Hepatocyte (in vitro differentiated cells): ENCODE data around the gene ZNF341. TPM values are rescaled to one million over a fixed set of nuclear protein-coding genes. Genes with fewer than 3 reads are reported as not detected.

Experiments used
- DNase-seq: peaks from one replicate; pipeline ENCODE4 v3.0.0-alpha.2; 2016; ENCODE audit warnings: low spot score
- H2AFZ ChIP-seq: fragments of 200-600 bp; sonication (generic); 2 replicates; pipeline ENCODE4 v1.6.0; 2016; ENCODE audit warnings: antibody characterized with exemption, mild to moderate bottlenecking
- H3K27ac ChIP-seq: fragments of 200-600 bp; sonication (generic); 2 replicates; pipeline ENCODE4 v1.5.1; 2016; ENCODE audit warnings: mild to moderate bottlenecking
- H3K27me3 ChIP-seq: fragments of 200-600 bp; sonication (generic); 2 replicates; pipeline ENCODE4 v1.6.1; 2016
- H3K36me3 ChIP-seq: fragments of 200-600 bp; sonication (generic); replicated peaks from 2 replicates; pipeline ENCODE4 v1.5.1; 2016; ENCODE audit warnings: low read depth; ENCODE audit not compliant: insufficient read depth
- H3K4me1 ChIP-seq: fragments of 200-600 bp; sonication (generic); 2 replicates; pipeline ENCODE4 v1.5.1; 2016; ENCODE audit warnings: mild to moderate bottlenecking, moderate library complexity; ENCODE audit not compliant: insufficient read depth
- H3K4me2 ChIP-seq: fragments of 200-600 bp; sonication (generic); 2 replicates; pipeline ENCODE4 v1.6.0; 2016
- H3K4me3 ChIP-seq: fragments of 200-600 bp; sonication (generic); 2 replicates; pipeline ENCODE4 v1.5.1; 2016; ENCODE audit warnings: mild to moderate bottlenecking
- H3K79me2 ChIP-seq: fragments of 200-600 bp; sonication (generic); 2 replicates; pipeline ENCODE4 v1.6.0; 2017; ENCODE audit warnings: mild to moderate bottlenecking
- H3K9me2 ChIP-seq: fragments of 200-600 bp; sonication (generic); replicated peaks from 2 replicates; pipeline ENCODE4 v1.6.0; 2017; ENCODE audit warnings: mild to moderate bottlenecking; ENCODE audit not compliant: insufficient read depth
- H3K9me3 ChIP-seq: fragments of 200-600 bp; sonication (generic); 2 replicates; pipeline ENCODE4 v1.5.1; 2016; ENCODE audit warnings: low read depth, mild to moderate bottlenecking
- H4K20me1 ChIP-seq: fragments of 200-600 bp; sonication (generic); 2 replicates; pipeline ENCODE4 v1.6.0; 2016; ENCODE audit warnings: mild to moderate bottlenecking; ENCODE audit not compliant: insufficient read depth, poor library complexity, severe bottlenecking
- CTCF ChIP-seq: fragments of 200-600 bp; sonication (generic); IDR thresholded peaks from 2 replicates; pipeline ENCODE4 v1.5.1; 2016; ENCODE audit warnings: antibody characterized with exemption, mild to moderate bottlenecking; ENCODE audit not compliant: poor library complexity
- EZH2 ChIP-seq: fragments of 200-600 bp; sonication (generic); IDR thresholded peaks from 2 replicates; pipeline ENCODE4 v1.6.1; 2016; ENCODE audit warnings: antibody characterized with exemption, mild to moderate bottlenecking, borderline replicate concordance
- EZH2phosphoT487 ChIP-seq: fragments of 200-600 bp; sonication (generic); IDR thresholded peaks from one replicate; pipeline ENCODE4 v1.6.1; 2018; ENCODE audit warnings: antibody characterized with exemption, mild to moderate bottlenecking, low read depth, moderate library complexity; ENCODE audit not compliant: unreplicated experiment, severe bottlenecking
- WGBS: methylation state at CpG from one replicate; pipeline ENCODE4 v1.1.6; 2016; ENCODE audit warnings: low lambda C conversion rate; ENCODE audit errors: missing lambda C conversion rate; 5-methylcytosine and 5-hydroxymethylcytosine counted together
- polyA plus RNA-seq: library from polyadenylated mRNA; unstranded; fragments of >200 nt; fragmentation: Nextera tagmentation; extraction: Ambion mirVana; gene quantifications from 2 replicates; pipeline ENCODE4 v1.2.1, GENCODE V29; 2016
- total RNA-seq: library from RNA; depleted of rRNA; stranded (reverse); fragments of >200 nt; gene quantifications from 2 replicates; pipeline ENCODE4 v1.2.3, GENCODE V29; 2014

The ZNF341 gene
- total and polyA plus RNA-seq, 2 experiments from 2014 or later, result 2.3 to 3.6 TPM

DNA sequence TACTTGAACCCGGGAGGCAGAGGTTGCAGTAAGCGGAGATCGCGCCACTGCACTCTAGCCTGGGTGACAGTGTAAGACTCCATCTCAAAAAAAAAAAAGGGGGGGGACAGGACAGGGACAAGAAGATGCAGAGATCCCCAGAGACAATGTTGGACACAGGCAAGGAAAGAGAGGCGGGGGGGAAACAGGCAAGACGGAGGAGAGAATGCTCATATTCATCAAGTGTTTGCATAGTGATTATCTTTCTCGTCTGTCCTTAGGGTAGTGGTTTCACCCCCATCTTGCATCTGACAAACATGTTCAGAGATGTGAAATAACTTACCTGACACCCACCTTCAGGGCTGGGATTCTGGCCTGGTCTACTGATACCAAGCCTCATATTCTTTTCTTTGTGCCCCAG is 108.4 kb downstream of the ZNF341 start:
- WGBS, result 87% methylated on average over 7 of the region's 7 CpGs
- H3K36me3 ChIP-seq, result no peaks in the 10 kb centered on the region
- no peak for DNase-seq
- no peaks in the 10 kb centered on the region for H3K9me3 ChIP-seq
- no peak overlapping the region for H3K4me3 ChIP-seq
- H4K20me1 ChIP-seq, result peaks cover 98% of the 10 kb centered on the region
- H2AFZ ChIP-seq, result no peak overlapping the region
- no peak overlapping the region for H3K27ac ChIP-seq
- no peaks in the 10 kb centered on the region for H3K27me3 ChIP-seq
- H3K4me1 ChIP-seq, result peaks cover 78% of the 10 kb centered on the region
- H3K79me2 ChIP-seq, result peaks cover 100% of the 10 kb centered on the region
- no peaks in the 10 kb centered on the region for H3K9me2 ChIP-seq
- H3K4me2 ChIP-seq, result no peak overlapping the region
- TF ChIP-seq EZH2phosphoT487, result no peak
- no peak for TF ChIP-seq EZH2
- TF ChIP-seq CTCF, result no peak

DNA sequence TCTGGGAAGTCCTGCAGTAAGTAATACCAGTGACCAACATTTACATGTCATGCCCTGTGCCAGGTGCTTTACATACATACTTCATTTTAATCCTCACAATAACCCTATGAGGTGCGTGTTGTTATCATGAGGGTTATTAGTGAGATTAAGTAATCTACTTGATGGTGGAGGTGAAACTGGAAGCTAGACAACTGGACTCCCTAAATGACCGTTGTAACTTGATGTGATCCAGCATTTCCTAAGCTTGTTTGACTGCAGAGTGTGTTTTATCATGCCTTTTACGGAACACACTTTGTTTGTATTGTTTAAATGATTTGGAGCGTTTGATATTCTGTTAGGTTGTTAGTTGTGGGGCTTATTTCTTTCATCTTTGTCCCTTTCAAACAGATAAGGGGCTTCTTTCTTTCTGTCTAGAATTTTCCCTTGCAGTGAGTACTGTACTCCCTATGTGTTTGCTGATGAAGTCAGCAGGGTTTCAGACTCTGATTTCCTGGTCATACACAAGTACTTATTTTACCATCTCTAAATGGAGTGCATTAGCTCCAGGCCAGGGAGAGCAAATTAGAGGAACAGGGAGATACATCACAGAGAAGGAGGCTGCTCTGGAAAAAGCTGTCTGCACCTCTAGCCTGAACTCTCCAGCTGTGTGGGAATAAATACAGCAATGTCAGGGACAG is 109.1 kb downstream of the ZNF341 start:
- H3K4me3 ChIP-seq, result no peak overlapping the region
- peak overlapping the region; percentile 20 for H3K4me2 ChIP-seq
- H3K36me3 ChIP-seq, result no peaks in the 10 kb centered on the region
- H3K27me3 ChIP-seq, result no peaks in the 10 kb centered on the region
- H3K79me2 ChIP-seq, result peaks cover 100% of the 10 kb centered on the region
- peaks cover 100% of the 10 kb centered on the region for H4K20me1 ChIP-seq
- no peak for DNase-seq
- TF ChIP-seq EZH2 (no peak), CTCF (no peak), EZH2phosphoT487 (no peak)
- peaks cover 73% of the 10 kb centered on the region for H3K4me1 ChIP-seq
- H3K27ac ChIP-seq, result peak overlapping the region; percentile 16
- H3K9me2 ChIP-seq, result no peaks in the 10 kb centered on the region
- H3K9me3 ChIP-seq, result no peaks in the 10 kb centered on the region
- WGBS, result 31% methylated on average over 4 of the region's 4 CpGs
- no peak overlapping the region for H2AFZ ChIP-seq

- H3K4me1 ChIP-seq, result peaks cover 71% of the 10 kb centered on the region
- 78% methylated on average over 4 of the region's 4 CpGs for WGBS
- H4K20me1 ChIP-seq, result peaks cover 100% of the 10 kb centered on the region
Observed at GRCh38 chr20:33841436-33841799, 109.6 kb downstream of the ZNF341 start.

More at GRCh38 chr20:33841436-33841799, 109.6 kb downstream of the ZNF341 start:
- Histone ChIP-seq H3K36me3 (no peaks in the 10 kb centered on the region), H3K4me2 (peak overlapping the region; percentile 20), H3K4me3 (no peak overlapping the region), H3K27ac (no peak overlapping the region), H3K9me3 (no peaks in the 10 kb centered on the region), H3K27me3 (no peaks in the 10 kb centered on the region), H3K9me2 (no peaks in the 10 kb centered on the region), H2AFZ (no peak overlapping the region), H3K79me2 (peaks cover 100% of the 10 kb centered on the region)
- no peak for DNase-seq
- TF ChIP-seq EZH2phosphoT487 (no peak), CTCF (no peak), EZH2 (no peak)

Other genes with a start within 250 kb of the ZNF341 start
- gene CBFA2T2, start 241.9 kb upstream of the ZNF341 start, total RNA-seq, result 29.2 and 31.1 TPM in 2 replicates
- 33.1 and 37.5 TPM in 2 replicates for gene CBFA2T2, start 241.9 kb upstream of the ZNF341 start, polyA plus RNA-seq
- gene C20orf144, start 69.7 kb upstream of the ZNF341 start, total RNA-seq, result 0.30 TPM in 1 of 2 replicates, not detected in the other
- gene C20orf144, start 69.7 kb upstream of the ZNF341 start, polyA plus RNA-seq, result 0.41 and 0.46 TPM in 2 replicates
- gene ACTL10, start 65.1 kb upstream of the ZNF341 start, total RNA-seq, result 0.17 and 0.24 TPM in 2 replicates
- 1.6 and 2.6 TPM in 2 replicates for gene ACTL10, start 65.1 kb upstream of the ZNF341 start, polyA plus RNA-seq
- 46.2 and 50.6 TPM in 2 replicates for gene NECAB3, start 57.6 kb upstream of the ZNF341 start, total RNA-seq
- gene NECAB3, start 57.6 kb upstream of the ZNF341 start, polyA plus RNA-seq, result 55.4 and 64.9 TPM in 2 replicates
- 9.1 and 11.0 TPM in 2 replicates for gene E2F1, start 45.6 kb upstream of the ZNF341 start, total RNA-seq
- gene E2F1, start 45.6 kb upstream of the ZNF341 start, polyA plus RNA-seq, result 11.8 and 14.3 TPM in 2 replicates
- gene PXMP4, start 11.7 kb upstream of the ZNF341 start, total RNA-seq, result 3.9 and 4.1 TPM in 2 replicates
- 4.7 and 4.8 TPM in 2 replicates for gene PXMP4, start 11.7 kb upstream of the ZNF341 start, polyA plus RNA-seq
- gene CHMP4B, start 79.4 kb downstream of the ZNF341 start, total RNA-seq, result 95.1 and 101 TPM in 2 replicates
- gene CHMP4B, start 79.4 kb downstream of the ZNF341 start, polyA plus RNA-seq, result 7.3 and 8.1 TPM in 2 replicates